CD14-positive monocyte (primary cell): Measurements from ENCODE around the gene MSI2. TPM values are rescaled to one million over a fixed set of nuclear protein-coding genes. Genes with fewer than 3 reads are reported as not detected.
A peak's percentile ranks its signal among the peaks of the same experiment; 100 is the strongest.

Experiments
- DNase-seq, 3 donors: peaks; one replicate each; pipeline ENCODE4 v3.0.0-alpha.2; 2011 to 2022
- H2AFZ ChIP-seq: 2 replicates; pipeline ENCODE4 v1.6.0; 2012; ENCODE audit warnings: mild to moderate bottlenecking, low read depth, low read length, inconsistent platforms; ENCODE audit not compliant: insufficient read depth, poor library complexity, severe bottlenecking
- H3K27ac ChIP-seq, 2 donors: 1 replicate in 1 of 2; 2 replicates in 1 of 2; pipeline ENCODE4 v1.5.1; 2012 to 2013; ENCODE audit warnings: low read length in 2 of 2, control low read depth in 1 of 2, inconsistent platforms in 1 of 2, low read depth in 1 of 2, mild to moderate bottlenecking in 1 of 2
- H3K27me3 ChIP-seq, 2 donors: one replicate each; pipeline versions ENCODE4 v1.6.0 to v1.6.1; 2011 to 2013; ENCODE audit warnings: low read length in 2 of 2; ENCODE audit not compliant: control insufficient read depth in 2 of 2, insufficient read depth in 2 of 2
- H3K36me3 ChIP-seq, 2 donors: replicated peaks in 1 of 2; 1 replicate in 1 of 2; 2 replicates in 1 of 2; pipeline versions ENCODE4 v1.5.1 to v1.6.1; 2012 to 2013; ENCODE audit warnings: low read length in 2 of 2, control low read depth in 1 of 2, inconsistent platforms in 1 of 2, mild to moderate bottlenecking in 1 of 2; ENCODE audit not compliant: insufficient read depth in 2 of 2, control insufficient read depth in 1 of 2
- H3K4me1 ChIP-seq, 2 donors: 1 replicate in 1 of 2; 2 replicates in 1 of 2; pipeline versions ENCODE4 v1.5.1 to v1.6.1; 2012 to 2013; ENCODE audit warnings: low read length in 2 of 2, control low read depth in 1 of 2, inconsistent platforms in 1 of 2, mild to moderate bottlenecking in 1 of 2, moderate library complexity in 1 of 2; ENCODE audit not compliant: insufficient read depth in 2 of 2, control insufficient read depth in 1 of 2
- H3K4me2 ChIP-seq: replicated peaks from 2 replicates; pipeline ENCODE3; 2012; ENCODE audit warnings: low read length, moderate library complexity, mild to moderate bottlenecking; ENCODE audit not compliant: poor library complexity, severe bottlenecking; ENCODE audit errors: extremely low read depth
- H3K4me3 ChIP-seq, 3 experiments: fragments of 200-600 bp in 1 of 3; sonication (generic) in 1 of 3; replicated peaks in 1 of 3; 1 replicate in 2 of 3; 2 replicates in 1 of 3; pipeline ENCODE4 v1.5.1; 2011 to 2013; ENCODE audit warnings: low read length in 3 of 3, mild to moderate bottlenecking in 3 of 3, control low read depth in 2 of 3, low read depth in 2 of 3, inconsistent platforms in 1 of 3, moderate library complexity in 1 of 3
- H3K79me2 ChIP-seq: 2 replicates; pipeline ENCODE4 v1.6.0; 2012; ENCODE audit warnings: mild to moderate bottlenecking, control low read depth, inconsistent platforms, low read length, moderate library complexity; ENCODE audit not compliant: insufficient read depth
- H3K9ac ChIP-seq: 2 replicates; pipeline ENCODE4 v1.6.0; 2017; ENCODE audit warnings: low read length, mild to moderate bottlenecking; ENCODE audit not compliant: insufficient read depth, poor library complexity, severe bottlenecking
- H3K9me3 ChIP-seq, 2 donors: replicated peaks in 1 of 2; 1 replicate in 1 of 2; 2 replicates in 1 of 2; pipeline versions ENCODE4 v1.5.1 to v1.6.1; 2012 to 2013; ENCODE audit warnings: low read length in 2 of 2, control low read depth in 1 of 2; ENCODE audit not compliant: control insufficient read depth in 1 of 2, insufficient read depth in 1 of 2
- H4K20me1 ChIP-seq: 2 replicates; pipeline ENCODE4 v1.6.0; 2012; ENCODE audit warnings: mild to moderate bottlenecking, low read length, control low read depth, moderate library complexity; ENCODE audit not compliant: insufficient read depth
- H3K27ac Mint-ChIP-seq, 7 donors: one replicate each; pipeline ENCODE4 v1.8.0; 2020; ENCODE audit warnings: mild to moderate bottlenecking in 7 of 7, mixed read lengths in 7 of 7, moderate library complexity in 6 of 7, inconsistent platforms in 2 of 7
- H3K27me3 Mint-ChIP-seq, 3 donors: one replicate each; pipeline ENCODE4 v1.8.0; 2021 to 2022; ENCODE audit warnings: low read depth in 3 of 3, mild to moderate bottlenecking in 3 of 3, mixed read lengths in 3 of 3, moderate library complexity in 3 of 3, inconsistent platforms in 1 of 3
- H3K36me3 Mint-ChIP-seq, 2 donors: one replicate each; pipeline ENCODE4 v1.8.0; 2020; ENCODE audit warnings: mixed read lengths in 2 of 2, inconsistent platforms in 1 of 2, mild to moderate bottlenecking in 1 of 2
- H3K4me1 Mint-ChIP-seq: one replicate; pipeline ENCODE4 v1.8.0; 2020; ENCODE audit warnings: mild to moderate bottlenecking, mixed read lengths
- H3K4me3 Mint-ChIP-seq, 2 donors: one replicate each; pipeline ENCODE4 v1.8.0; 2020; ENCODE audit warnings: mild to moderate bottlenecking in 2 of 2, mixed read lengths in 2 of 2, moderate library complexity in 1 of 2
- H3K9me3 Mint-ChIP-seq, 7 donors: one replicate each; pipeline ENCODE4 v1.8.0; 2020 to 2022; ENCODE audit warnings: mixed read lengths in 7 of 7, mild to moderate bottlenecking in 6 of 7, moderate library complexity in 6 of 7, inconsistent platforms in 2 of 7
- CTCF ChIP-seq: fragments of 200-600 bp; IDR thresholded peaks from one replicate; pipeline ENCODE4 v1.8.0; 2022; ENCODE audit warnings: antibody characterized with exemption, mild to moderate bottlenecking
- WGBS: methylation state at CpG from one replicate; pipeline ENCODE4 v1.1.5; 2013; ENCODE audit warnings: missing lambda C conversion rate; ENCODE audit not compliant: insufficient coverage; 5-methylcytosine and 5-hydroxymethylcytosine counted together
- intact Hi-C, 2 donors: fragments of 100-400 bp; cut with micrococcal nuclease; formaldehyde crosslinking; loops; one replicate each; pipeline versions ENCODE4 v1.15.0 to v1.15.1; 2023
- polyA plus RNA-seq, 3 donors: library from polyadenylated mRNA; depleted of rRNA in 1 of 3; unstranded in 2 of 3; stranded (reverse) in 1 of 3; fragments of 300-500 nt in 2 of 3; fragments of >200 nt in 1 of 3; fragmentation: Illumina TruSeq in 2 of 3; gene quantifications; 1 replicate in 2 of 3; 2 replicates in 1 of 3; pipeline ENCODE4 v1.2.3, GENCODE V29; 2012 to 2021

Gene MSI2
- polyA plus RNA-seq, 3 donors = 0.20 to 6.6 (median 0.37) TPM

GRCh38 chr17:57432507-57433277, 176.4 kb downstream of the MSI2 start:
- 58% methylated on average over 16 of the region's 19 CpGs for WGBS
- no peak for DNase-seq
- Mint-ChIP-seq H3K9me3 (peaks cover 0 to 2% (median 0%) of the 10 kb centered on the region in 7 donors), H3K27ac (peak overlapping the region in 2 of 7 donors; percentile 63 to 68), H3K36me3 (peaks cover 0 to 3% of the 10 kb centered on the region in 2 donors), H3K4me3 (peak overlapping the region in 1 of 2 donors; percentile 31), H3K4me1 (peaks cover 11% of the 10 kb centered on the region), H3K27me3 (peaks cover 0 to 4% (median 4%) of the 10 kb centered on the region in 3 donors)
- no peak for TF ChIP-seq CTCF
- Histone ChIP-seq H3K4me1 (no peaks in the 10 kb centered on the region), H3K4me2 (no peak overlapping the region), H3K27me3 (no peaks in the 10 kb centered on the region), H3K9me3 (no peaks in the 10 kb centered on the region), H3K79me2 (no peaks in the 10 kb centered on the region), H3K36me3 (no peaks in the 10 kb centered on the region), H4K20me1 (no peaks in the 10 kb centered on the region), H3K27ac (no peak overlapping the region), H3K9ac (no peak overlapping the region), H3K4me3 (no peak overlapping the region), H2AFZ (no peak overlapping the region)
- intact Hi-C loops = no loop called here

GRCh38 chr17:57433452-57433851, 177.1 kb downstream of the MSI2 start:
- Mint-ChIP-seq H3K27ac (no peak overlapping the region), H3K27me3 (peaks cover 0 to 4% (median 4%) of the 10 kb centered on the region in 3 donors), H3K36me3 (peaks cover 0 to 3% of the 10 kb centered on the region in 2 donors), H3K9me3 (peaks cover 0 to 2% (median 0%) of the 10 kb centered on the region in 7 donors), H3K4me3 (no peak overlapping the region), H3K4me1 (peaks cover 11% of the 10 kb centered on the region)
- no peak for TF ChIP-seq CTCF
- Histone ChIP-seq H3K4me1 (no peaks in the 10 kb centered on the region), H3K9ac (no peak overlapping the region), H3K36me3 (no peaks in the 10 kb centered on the region), H3K9me3 (no peaks in the 10 kb centered on the region), H3K4me3 (no peak overlapping the region), H4K20me1 (no peaks in the 10 kb centered on the region), H3K4me2 (no peak overlapping the region), H2AFZ (no peak overlapping the region), H3K27me3 (no peaks in the 10 kb centered on the region), H3K79me2 (no peaks in the 10 kb centered on the region), H3K27ac (no peak overlapping the region)
- intact Hi-C loops = no loop called here
- WGBS = 27% methylated on average over 3 of the region's 10 CpGs
- no peak for DNase-seq
